ENCODE results near the gene VSTM4.

DNA sequence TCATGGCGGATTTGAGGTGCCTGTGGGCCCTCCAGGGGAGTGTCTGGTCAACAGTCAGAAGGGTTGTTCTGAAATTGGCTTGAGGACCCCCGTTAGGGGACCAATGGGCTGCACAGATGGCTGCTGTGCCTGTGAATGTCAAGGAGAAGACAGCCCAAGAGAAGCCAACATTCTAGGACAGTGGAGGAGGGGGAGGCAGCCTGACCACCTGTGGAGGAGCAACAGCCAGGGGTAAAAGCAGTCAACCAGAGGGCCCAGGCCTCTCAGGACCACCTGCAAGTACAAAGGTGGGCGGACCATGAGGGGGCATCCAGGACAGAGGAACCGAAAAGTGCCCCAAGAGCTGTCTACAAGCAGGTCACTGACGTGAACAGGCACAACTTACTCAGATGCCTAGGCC lies 76.6 kb downstream of the VSTM4 start:
- no peak for TF ChIP-seq CTCF (IDR thresholded peaks at IDR 0.05)
- TF ChIP-seq EP300 (IDR thresholded peaks at IDR 0.05), result no peak
- TF ChIP-seq POLR2A (IDR thresholded peaks at IDR 0.05; ENCODE audit: low read depth), result no peak
